ENCODE measurements around the gene TMEM151A.

The TMEM151A gene

DNA sequence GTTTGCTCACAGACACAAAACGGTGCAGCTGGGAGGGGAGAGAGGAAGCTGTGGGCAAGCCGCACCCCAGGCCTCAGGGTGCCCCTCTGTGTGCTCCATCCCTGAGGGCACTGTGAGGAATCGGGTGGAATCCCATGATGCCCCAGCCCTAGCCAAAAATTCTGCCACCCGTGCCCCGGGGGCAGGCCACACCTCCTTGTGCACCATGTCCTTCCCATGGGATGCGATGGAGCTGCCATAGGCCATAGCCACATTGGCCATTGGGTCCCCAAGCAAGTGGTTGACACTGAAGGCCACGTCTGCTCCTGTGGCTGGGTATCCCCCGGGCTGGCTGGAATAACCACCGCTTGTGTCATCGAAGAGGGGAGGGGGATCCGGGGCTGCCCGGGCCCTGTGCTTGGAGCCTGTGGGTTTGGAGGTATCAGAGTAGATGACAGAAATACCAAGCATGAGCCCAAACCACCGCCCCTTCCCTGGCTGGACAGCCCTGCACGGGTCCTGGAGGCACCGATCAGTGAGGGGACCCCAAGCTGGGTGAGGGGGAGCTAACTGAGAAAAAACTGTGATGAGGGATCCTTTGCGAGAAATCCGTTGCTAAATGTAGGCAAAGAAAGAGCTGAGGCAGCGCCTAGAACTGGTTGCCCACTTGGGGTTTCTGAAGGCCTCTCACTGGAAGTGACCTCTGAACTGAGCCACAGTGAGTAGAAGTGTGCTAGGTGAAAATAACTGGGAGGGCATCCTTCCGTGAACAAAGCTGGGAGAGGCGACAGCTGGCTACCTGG lies 3.6 kb upstream of the TMEM151A start:
- Histone ChIP-seq H3K4me2 (ENCODE audit: insufficient read depth, low read length, poor library complexity, severe bottlenecking) (peak overlapping the region; percentile 90), H2BK15ac (ENCODE audit: low read length) (no peak overlapping the region), H3K4ac (ENCODE audit: low read length) (peak overlapping the region; percentile 30), H2AFZ (ENCODE audit: low read length) (peak overlapping the region; percentile 87), H4K91ac (ENCODE audit: low read depth, low read length, poor library complexity) (no peak overlapping the region), H4K8ac (ENCODE audit: low read depth, low read length) (no peak overlapping the region), H2BK12ac (ENCODE audit: low read length) (no peak overlapping the region), H3K4me3 (ENCODE audit: low read length in 2 of 2) (peak overlapping the region; percentile 63 to 91), H3K23ac (ENCODE audit: low read depth, low read length, poor library complexity) (peak overlapping the region; percentile 95), H3K27me3 (ENCODE audit: control insufficient read depth in 3 of 3, insufficient read depth in 3 of 3, low read depth in 1 of 3, low read length in 3 of 3) (peaks cover 18 to 30% (median 30%) of the 10 kb centered on the region in 3 experiments), H3K36me3 (replicated peaks in 1 of 2; ENCODE audit: control insufficient read depth in 2 of 2, insufficient read depth in 2 of 2, low read length in 2 of 2) (peaks cover 19 to 39% of the 10 kb centered on the region in 2 donors), H3K4me1 (ENCODE audit: control insufficient read depth in 2 of 2, insufficient read depth in 1 of 2, low read depth in 1 of 2, low read length in 2 of 2) (peaks cover 12 to 16% of the 10 kb centered on the region in 2 donors), H3K79me1 (ENCODE audit: low read depth, low read length) (peaks cover 8% of the 10 kb centered on the region), H2BK120ac (ENCODE audit: low read depth, low read length) (peak overlapping the region; percentile 35), H2BK5ac (ENCODE audit: low read length) (peak overlapping the region; percentile 89), H3K9me3 (replicated peaks in 1 of 2; ENCODE audit: control insufficient read depth in 2 of 2, insufficient read depth in 1 of 2, low read depth in 1 of 2, low read length in 2 of 2) (peaks cover 0 to 5% of the 10 kb centered on the region in 2 donors), H2AK5ac (ENCODE audit: low read depth, low read length) (peak overlapping the region; percentile 95), H3K18ac (ENCODE audit: low read length) (peak overlapping the region; percentile 36), H3K27ac (replicated peaks; ENCODE audit: low read length) (no peak overlapping the region), H3K9ac (ENCODE audit: low read depth, low read length, poor library complexity) (peak overlapping the region; percentile 96), H3K14ac (ENCODE audit: low read length) (peak overlapping the region; percentile 75)
- DNase-seq (ENCODE audit: low spot score): no peak
- no CpG with 5 or more reads among the region's 20 CpGs for WGBS, 2 donors (ENCODE audit: extremely low coverage in 2 of 2, insufficient read length in 2 of 2, insufficient replicate concordance in 1 of 2)

DNA sequence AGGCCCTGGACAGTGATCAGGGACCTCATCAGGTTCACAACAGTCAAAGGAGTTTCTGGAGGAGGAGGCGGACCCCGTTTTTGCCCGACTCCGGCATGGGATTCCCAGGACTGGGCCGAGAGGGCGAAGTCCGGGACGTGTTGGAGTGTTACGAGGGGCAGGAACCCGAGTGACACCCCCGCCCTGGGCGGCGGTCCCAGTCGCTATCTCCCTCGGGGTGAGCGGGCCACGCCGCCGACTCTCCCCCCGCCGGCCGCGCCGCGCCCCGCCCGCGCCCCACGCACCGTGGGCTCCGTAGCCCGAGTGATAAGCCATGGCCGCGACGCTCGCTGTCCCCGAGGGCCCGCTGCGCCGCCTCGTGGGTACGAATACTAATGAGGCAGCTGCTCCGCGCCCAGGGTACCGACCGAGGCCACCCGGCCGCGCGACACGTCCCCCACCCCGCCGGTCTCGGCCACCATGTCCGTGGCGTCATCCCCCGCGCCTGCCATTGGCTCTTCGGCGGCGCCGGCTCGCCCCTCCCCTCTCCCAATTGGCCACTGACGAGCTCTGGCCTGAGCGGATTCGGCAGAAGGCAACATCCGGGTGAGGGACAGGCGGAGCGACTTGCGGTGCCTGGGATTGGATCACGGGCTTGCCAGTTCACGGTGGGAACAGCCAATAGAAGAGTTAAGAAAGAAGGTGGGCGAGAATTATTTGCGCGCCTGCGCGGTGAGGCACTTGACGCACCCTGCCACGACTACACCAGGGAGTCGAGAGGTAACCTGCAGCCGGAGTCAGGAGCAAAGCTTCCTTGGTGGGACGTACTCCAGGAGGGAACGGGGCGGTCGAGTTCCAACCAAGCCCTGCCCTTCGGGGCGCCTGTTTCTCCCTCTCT lies 2.8 kb upstream of the TMEM151A start, which contains the start of gene YIF1A:
Gene YIF1A, minus strand, starts transcription at position 473 of the 877 bp plus-strand sequence. Its CDS starts 158 bp downstream, at position 315.
- DNase-seq (ENCODE audit: low spot score): peak; percentile 98
- Histone ChIP-seq H2BK5ac (ENCODE audit: low read length) (peak within 1 kb of the TSS; percentile 89), H3K27me3 (ENCODE audit: control insufficient read depth in 3 of 3, insufficient read depth in 3 of 3, low read depth in 1 of 3, low read length in 3 of 3) (peaks cover 19 to 39% (median 38%) of the 10 kb centered on the region in 3 experiments), H3K4me1 (ENCODE audit: control insufficient read depth in 2 of 2, insufficient read depth in 1 of 2, low read depth in 1 of 2, low read length in 2 of 2) (peaks cover 9 to 14% of the 10 kb centered on the region in 2 donors), H3K4ac (ENCODE audit: low read length) (peak within 1 kb of the TSS; percentile 71), H2BK120ac (ENCODE audit: low read depth, low read length) (peak within 1 kb of the TSS; percentile 35), H3K14ac (ENCODE audit: low read length) (peak within 1 kb of the TSS; percentile 87), H2BK12ac (ENCODE audit: low read length) (no peak within 1 kb of the TSS), H3K79me1 (ENCODE audit: low read depth, low read length) (peaks cover 8% of the 10 kb centered on the region), H2AFZ (ENCODE audit: low read length) (peak within 1 kb of the TSS; percentile 88), H3K18ac (ENCODE audit: low read length) (peak within 1 kb of the TSS; percentile 99), H4K8ac (ENCODE audit: low read depth, low read length) (no peak within 1 kb of the TSS), H3K9ac (ENCODE audit: low read depth, low read length, poor library complexity) (peak within 1 kb of the TSS; percentile 96), H3K23ac (ENCODE audit: low read depth, low read length, poor library complexity) (peak within 1 kb of the TSS; percentile 95), H4K91ac (ENCODE audit: low read depth, low read length, poor library complexity) (no peak within 1 kb of the TSS), H3K4me3 (ENCODE audit: low read length in 2 of 2) (peak within 1 kb of the TSS; percentile 63 to 91), H3K4me2 (ENCODE audit: insufficient read depth, low read length, poor library complexity, severe bottlenecking) (peak within 1 kb of the TSS; percentile 95), H2BK15ac (ENCODE audit: low read length) (peak within 1 kb of the TSS; percentile 86), H3K9me3 (replicated peaks in 1 of 2; ENCODE audit: control insufficient read depth in 2 of 2, insufficient read depth in 1 of 2, low read depth in 1 of 2, low read length in 2 of 2) (peaks cover 0 to 5% of the 10 kb centered on the region in 2 donors), H3K36me3 (replicated peaks in 1 of 2; ENCODE audit: control insufficient read depth in 2 of 2, insufficient read depth in 2 of 2, low read length in 2 of 2) (peaks cover 16 to 32% of the 10 kb centered on the region in 2 donors), H3K27ac (replicated peaks; ENCODE audit: low read length) (peak within 1 kb of the TSS; percentile 78), H2AK5ac (ENCODE audit: low read depth, low read length) (peak within 1 kb of the TSS; percentile 95)
- WGBS, 2 donors (ENCODE audit: extremely low coverage in 2 of 2, insufficient read length in 2 of 2, insufficient replicate concordance in 1 of 2): no CpG with 5 or more reads among the region's 87 CpGs

DNA sequence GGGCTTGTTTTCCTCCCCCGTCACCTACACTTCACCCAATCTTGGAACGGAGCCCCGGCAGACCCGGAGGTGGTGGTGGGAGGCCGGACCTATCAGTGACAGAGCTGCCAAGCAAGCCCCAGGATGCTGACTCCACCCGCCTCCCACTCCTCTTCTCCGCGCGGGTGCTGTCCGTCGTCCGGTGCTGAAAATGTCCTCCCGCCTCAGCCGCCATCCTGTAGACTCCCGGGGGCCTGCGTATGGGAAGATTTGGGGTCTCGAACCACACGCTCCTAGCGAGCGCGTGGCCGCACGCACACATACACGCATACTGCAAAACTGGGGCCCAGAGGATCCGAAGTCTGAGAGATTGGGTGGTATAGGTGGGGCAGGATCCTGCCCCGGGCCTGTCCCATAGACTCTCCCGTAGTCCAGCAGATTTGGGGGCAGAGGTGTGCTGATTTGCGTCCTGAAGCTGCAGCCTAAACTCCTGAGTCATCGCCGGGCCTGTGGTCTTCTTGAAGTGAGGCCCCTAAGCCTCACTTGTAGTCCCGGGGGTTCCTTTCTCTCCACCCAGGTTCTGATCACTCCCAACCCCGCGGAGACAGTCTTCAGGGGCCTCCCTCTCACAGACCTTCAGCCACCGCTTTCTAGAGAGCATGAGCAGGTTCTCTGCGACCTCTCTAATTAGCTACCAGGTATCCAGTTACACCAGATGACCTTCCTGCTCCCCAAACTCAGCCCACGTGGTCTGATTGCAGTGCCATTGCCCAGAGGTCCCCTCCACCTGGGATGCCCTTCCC lies 2.0 kb upstream of the TMEM151A start:
- Histone ChIP-seq H4K8ac (ENCODE audit: low read depth, low read length) (no peak overlapping the region), H2BK12ac (ENCODE audit: low read length) (no peak overlapping the region), H4K91ac (ENCODE audit: low read depth, low read length, poor library complexity) (no peak overlapping the region), H3K9me3 (replicated peaks in 1 of 2; ENCODE audit: control insufficient read depth in 2 of 2, insufficient read depth in 1 of 2, low read depth in 1 of 2, low read length in 2 of 2) (peaks cover 0 to 5% of the 10 kb centered on the region in 2 donors), H2BK120ac (ENCODE audit: low read depth, low read length) (no peak overlapping the region), H3K27ac (replicated peaks; ENCODE audit: low read length) (peak overlapping the region; percentile 78), H3K4me1 (ENCODE audit: control insufficient read depth in 2 of 2, insufficient read depth in 1 of 2, low read depth in 1 of 2, low read length in 2 of 2) (peaks cover 9 to 14% of the 10 kb centered on the region in 2 donors), H3K4me2 (ENCODE audit: insufficient read depth, low read length, poor library complexity, severe bottlenecking) (peak overlapping the region; percentile 95), H2BK15ac (ENCODE audit: low read length) (peak overlapping the region; percentile 86), H3K18ac (ENCODE audit: low read length) (peak overlapping the region; percentile 93), H3K23ac (ENCODE audit: low read depth, low read length, poor library complexity) (peak overlapping the region; percentile 60), H3K36me3 (replicated peaks in 1 of 2; ENCODE audit: control insufficient read depth in 2 of 2, insufficient read depth in 2 of 2, low read length in 2 of 2) (peaks cover 10 to 24% of the 10 kb centered on the region in 2 donors), H2AK5ac (ENCODE audit: low read depth, low read length) (no peak overlapping the region), H3K4ac (ENCODE audit: low read length) (no peak overlapping the region), H3K14ac (ENCODE audit: low read length) (no peak overlapping the region), H2AFZ (ENCODE audit: low read length) (peak overlapping the region; percentile 88), H3K4me3 (ENCODE audit: low read length in 2 of 2) (peak overlapping the region; percentile 63 to 83), H3K9ac (ENCODE audit: low read depth, low read length, poor library complexity) (peak overlapping the region; percentile 50), H2BK5ac (ENCODE audit: low read length) (peak overlapping the region; percentile 68), H3K27me3 (ENCODE audit: control insufficient read depth in 3 of 3, insufficient read depth in 3 of 3, low read depth in 1 of 3, low read length in 3 of 3) (peaks cover 19 to 46% (median 40%) of the 10 kb centered on the region in 3 experiments), H3K79me1 (ENCODE audit: low read depth, low read length) (peaks cover 8% of the 10 kb centered on the region)
- peak; percentile 85 for DNase-seq (ENCODE audit: low spot score)
- no CpG with 5 or more reads among the region's 36 CpGs for WGBS, 2 donors (ENCODE audit: extremely low coverage in 2 of 2, insufficient read length in 2 of 2, insufficient replicate concordance in 1 of 2)
